Prostate gland (tissue), 2 donors: ENCODE data around the gene GRID1.

Source experiments
- CTCF ChIP-seq, 4 experiments: fragments of 200-600 bp in 2 of 4; fragments of 450-650 bp in 2 of 4; sonication (generic) in 2 of 4; IDR thresholded peaks; 1 replicate in 3 of 4; 2 replicates in 1 of 4; pipeline ENCODE4 v1.5.1; 2016 to 2019; ENCODE audit warnings: antibody characterized with exemption in 4 of 4, mild to moderate bottlenecking in 2 of 4, moderate library complexity in 2 of 4
- POLR2A ChIP-seq: fragments of 450-650 bp; IDR thresholded peaks from one replicate; pipeline ENCODE4 v1.6.1; 2016; ENCODE audit warnings: antibody characterized with exemption, mild to moderate bottlenecking
- POLR2AphosphoS5 ChIP-seq: sonication (generic); formaldehyde crosslinking; IDR thresholded peaks from one replicate; pipeline ENCODE4 v1.6.1; 2017; ENCODE audit warnings: antibody characterized with exemption

- TF ChIP-seq POLR2A (no peak), CTCF (IDR thresholded peaks at IDR 0.05) (no peak), POLR2AphosphoS5 (no peak)
These were observed 330.6 kb downstream of the GRID1 start for GRCh38 chr10:86035791-86036543.
